Peyer's patch (tissue), 4 donors: Measurements from ENCODE around the gene PET100. TPM values are rescaled to one million over a fixed set of nuclear protein-coding genes. Genes with fewer than 3 reads are reported as not detected.

Source experiments
- DNase-seq, 3 donors: peaks; one replicate each; pipeline ENCODE4 v3.0.0-alpha.2; 2017 to 2019
- H3K27ac ChIP-seq, 4 donors: fragments of 200-600 bp; sonication (generic); one replicate each; pipeline ENCODE4 v1.5.1; 2016 to 2019
- H3K27me3 ChIP-seq, 2 donors: fragments of 200-600 bp; sonication (generic); one replicate each; pipeline ENCODE4 v1.5.1; 2019
- H3K36me3 ChIP-seq, 3 donors: fragments of 200-600 bp; sonication (generic); one replicate each; pipeline ENCODE4 v1.5.1; 2016 to 2019
- H3K4me1 ChIP-seq, 4 donors: fragments of 200-600 bp; sonication (generic); one replicate each; pipeline ENCODE4 v1.5.1; 2016 to 2019
- H3K4me3 ChIP-seq, 4 donors: fragments of 200-600 bp; sonication (generic); 1 replicate in 3 of 4; 2 replicates in 1 of 4; pipeline ENCODE4 v1.5.1; 2016 to 2019; ENCODE audit warnings: mild to moderate bottlenecking in 1 of 4
- H3K9me3 ChIP-seq, 4 donors: fragments of 200-600 bp; sonication (generic); one replicate each; pipeline ENCODE4 v1.5.1; 2016 to 2019; ENCODE audit warnings: mild to moderate bottlenecking in 1 of 4
- CTCF ChIP-seq, 6 experiments: fragments of 450-650 bp in 4 of 6; fragments of 200-600 bp in 2 of 6; sonication (generic) in 1 of 6; IDR thresholded peaks; one replicate each; pipeline ENCODE4 v1.5.1; 2017 to 2019; ENCODE audit warnings: antibody characterized with exemption in 6 of 6, mild to moderate bottlenecking in 3 of 6, moderate library complexity in 1 of 6
- POLR2A ChIP-seq, 2 donors: fragments of 450-650 bp; IDR thresholded peaks; one replicate each; pipeline ENCODE4 v1.5.1; 2017; ENCODE audit warnings: antibody characterized with exemption in 2 of 2, mild to moderate bottlenecking in 2 of 2, moderate library complexity in 2 of 2
- total RNA-seq, 4 donors: library from RNA; depleted of rRNA; stranded (reverse); fragments of >200 nt; gene quantifications; one replicate each; pipeline ENCODE4 v1.1.0, GENCODE V29; 2016

PET100 gene
- total RNA-seq, 4 donors from 2014 or later, result 12.6 to 102 (median 14.5) TPM

GRCh38 chr19:7602935-7603497 lies 26.6 kb upstream of the PET100 start:
- peaks cover 0 to 18% (median 0%) of the 10 kb centered on the region in 3 donors for H3K36me3 ChIP-seq
- no peak overlapping the region for H3K27ac ChIP-seq
- H3K9me3 ChIP-seq, result no peaks in the 10 kb centered on the region
- TF ChIP-seq POLR2A (IDR thresholded peaks at IDR 0.05), result no peak
- TF ChIP-seq CTCF (IDR thresholded peaks at IDR 0.05), result no peak
- H3K27me3 ChIP-seq, result no peaks in the 10 kb centered on the region
- no peak overlapping the region for H3K4me3 ChIP-seq
- DNase-seq, result no peak
- no peaks in the 10 kb centered on the region for H3K4me1 ChIP-seq

- no peaks in the 10 kb centered on the region for H3K27me3 ChIP-seq
- no peak overlapping the region for H3K27ac ChIP-seq
- H3K4me3 ChIP-seq, result no peak overlapping the region
- H3K36me3 ChIP-seq, result peaks cover 0 to 21% (median 0%) of the 10 kb centered on the region in 3 donors
- H3K9me3 ChIP-seq, result no peaks in the 10 kb centered on the region
- no peak for DNase-seq
- TF ChIP-seq POLR2A (IDR thresholded peaks at IDR 0.05), result no peak
- TF ChIP-seq CTCF (IDR thresholded peaks at IDR 0.05), result no peak
- no peaks in the 10 kb centered on the region for H3K4me1 ChIP-seq
These were observed 25.7 kb upstream of the PET100 start for GRCh38 chr19:7603919-7604318.

DNA sequence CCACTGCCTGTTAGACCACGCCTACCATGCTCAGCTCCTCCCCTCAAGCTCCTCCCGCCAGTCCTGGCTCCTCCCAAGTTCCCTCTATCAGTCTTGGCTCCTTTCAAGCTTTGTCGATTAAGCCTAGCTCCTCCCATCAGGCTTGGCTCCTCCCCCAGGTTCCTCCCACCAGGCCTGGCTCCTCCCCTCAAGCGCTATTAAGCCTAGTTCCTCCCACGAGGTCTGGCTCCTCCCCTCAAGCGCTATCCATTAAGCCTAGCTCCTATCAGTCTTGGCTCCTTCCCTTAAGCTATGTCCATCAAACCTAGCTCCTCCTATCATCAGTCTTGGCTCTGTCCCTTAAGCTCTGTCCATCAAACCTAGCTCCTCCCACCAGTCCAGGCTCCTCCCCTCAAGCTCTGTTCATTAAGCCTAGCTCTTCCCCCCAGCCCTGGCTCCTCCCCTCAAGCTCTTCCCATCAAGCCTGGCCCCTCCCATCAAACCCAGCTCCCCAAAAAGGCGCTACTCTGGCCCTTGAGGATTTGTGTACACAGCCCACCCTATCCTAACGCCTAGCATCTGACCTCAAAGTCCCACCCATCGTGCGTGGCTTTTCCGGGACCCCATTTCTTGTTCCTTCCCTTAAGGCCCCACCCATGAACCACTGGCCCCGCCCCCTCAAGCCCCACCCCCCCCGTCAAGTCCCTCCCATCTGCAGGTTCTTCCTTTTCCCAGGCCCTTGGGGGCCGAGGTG lies 23.9 kb upstream of the PET100 start:
- Histone ChIP-seq H3K27me3 (no peaks in the 10 kb centered on the region), H3K36me3 (peaks cover 0 to 27% (median 0%) of the 10 kb centered on the region in 3 donors), H3K4me1 (no peaks in the 10 kb centered on the region), H3K9me3 (no peaks in the 10 kb centered on the region), H3K4me3 (no peak overlapping the region), H3K27ac (no peak overlapping the region)
- no peak for TF ChIP-seq CTCF (IDR thresholded peaks at IDR 0.05)
- TF ChIP-seq POLR2A (IDR thresholded peaks at IDR 0.05), result no peak
- no peak for DNase-seq

GRCh38 chr19:7606289-7606688 lies 23.3 kb upstream of the PET100 start:
- H3K36me3 ChIP-seq, result peaks cover 0 to 28% (median 0%) of the 10 kb centered on the region in 3 donors
- no peaks in the 10 kb centered on the region for H3K4me1 ChIP-seq
- no peaks in the 10 kb centered on the region for H3K9me3 ChIP-seq
- TF ChIP-seq POLR2A (IDR thresholded peaks at IDR 0.05) (no peak), CTCF (IDR thresholded peaks at IDR 0.05) (no peak)
- H3K4me3 ChIP-seq, result no peak overlapping the region
- no peak overlapping the region for H3K27ac ChIP-seq
- DNase-seq, result no peak
- H3K27me3 ChIP-seq, result no peaks in the 10 kb centered on the region

DNA sequence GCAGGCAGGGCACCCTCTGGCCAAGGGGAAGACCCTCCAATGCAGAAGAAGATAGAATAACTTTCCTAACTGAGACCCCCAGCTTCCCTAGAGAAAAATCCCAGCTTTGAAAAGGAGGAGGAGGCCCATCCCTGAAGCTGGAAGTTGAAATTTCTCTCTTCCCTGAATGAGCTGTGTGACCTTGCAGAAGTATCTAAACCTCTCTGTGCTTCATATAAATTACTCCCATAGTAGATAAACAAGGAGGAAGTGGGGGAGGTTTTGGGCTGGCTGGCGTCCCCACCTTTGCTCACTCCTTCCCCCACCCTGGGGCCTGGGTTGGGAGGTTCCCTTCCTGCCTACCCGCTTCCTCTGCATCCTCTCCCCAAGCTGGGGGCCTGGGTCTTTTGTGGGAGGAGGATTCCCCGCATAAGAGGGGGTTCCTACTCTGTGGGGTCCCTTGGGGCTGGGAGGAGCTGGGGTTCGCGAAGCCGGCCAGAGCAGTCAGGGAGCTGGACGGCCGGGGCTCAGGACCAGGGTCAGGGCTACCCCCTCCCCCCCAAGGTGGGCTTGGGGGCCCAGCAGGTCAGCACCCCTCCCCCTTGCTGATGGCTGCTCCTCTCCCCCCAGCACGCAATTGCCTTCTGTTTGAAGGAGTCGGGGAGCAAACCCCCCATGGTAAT lies 22.2 kb upstream of the PET100 start:
- no peaks in the 10 kb centered on the region for H3K4me1 ChIP-seq
- no peaks in the 10 kb centered on the region for H3K27me3 ChIP-seq
- H3K27ac ChIP-seq, result no peak overlapping the region
- no peak for DNase-seq
- H3K4me3 ChIP-seq, result no peak overlapping the region
- peaks cover 0 to 38% (median 0%) of the 10 kb centered on the region in 3 donors for H3K36me3 ChIP-seq
- TF ChIP-seq CTCF (IDR thresholded peaks at IDR 0.05) (no peak), POLR2A (IDR thresholded peaks at IDR 0.05) (no peak)
- H3K9me3 ChIP-seq, result no peaks in the 10 kb centered on the region
